ENCODE measurements around the gene PAPPA. TPM values are rescaled to one million over a fixed set of nuclear protein-coding genes. Genes with fewer than 3 reads are reported as not detected.

The PAPPA gene
- total RNA-seq, 1 donor from 2014 or later, result 172 TPM

- Histone ChIP-seq H3K79me2 (ENCODE audit: insufficient read depth, low read length) (no peaks in the 10 kb centered on the region), H3K9ac (ENCODE audit: low read length) (no peak overlapping the region), H3K36me3 (ENCODE audit: insufficient read depth, low read length) (no peaks in the 10 kb centered on the region), H2AFZ (ENCODE audit: low read depth, low read length) (no peak overlapping the region), H3K4me1 (ENCODE audit: insufficient read depth, low read length) (no peaks in the 10 kb centered on the region), H3K4me3 (ENCODE audit: insufficient read depth, low read depth, low read length) (no peak overlapping the region), H3K9me3 (ENCODE audit: insufficient read depth, low read depth, low read length) (no peaks in the 10 kb centered on the region), H4K20me1 (ENCODE audit: insufficient read depth, low read length) (no peaks in the 10 kb centered on the region), H3K4me2 (ENCODE audit: low read length) (no peak overlapping the region), H3K27ac (ENCODE audit: low read depth, low read length) (no peak overlapping the region), H3K27me3 (ENCODE audit: insufficient read depth, low read length) (no peaks in the 10 kb centered on the region)
- H3K4me3 Mint-ChIP-seq (ENCODE audit: unreplicated experiment), result no peak overlapping the region
- peaks cover 2% of the 10 kb centered on the region for H3K4me1 Mint-ChIP-seq (ENCODE audit: low read depth, unreplicated experiment)
- H3K27ac Mint-ChIP-seq (ENCODE audit: unreplicated experiment), result no peak overlapping the region
- H3K36me3 Mint-ChIP-seq (ENCODE audit: low read depth, unreplicated experiment), result peaks cover 16% of the 10 kb centered on the region
- H3K9me3 Mint-ChIP-seq (ENCODE audit: unreplicated experiment), result no peaks in the 10 kb centered on the region
- H3K27me3 Mint-ChIP-seq (ENCODE audit: low read depth, unreplicated experiment), result no peaks in the 10 kb centered on the region
- TF ChIP-seq EZH2 (IDR thresholded peaks at IDR 0.05; ENCODE audit: insufficient read depth, low read length), result no peak
- no peak for DNase-seq (ENCODE audit: low read depth)
- FAIRE-seq, result no peak
Observed at GRCh38 chr9:116423149-116423548, 269.6 kb downstream of the PAPPA start.

GRCh38 chr9:116425244-116425643 lies 271.7 kb downstream of the PAPPA start:
- no peaks in the 10 kb centered on the region for H3K9me3 Mint-ChIP-seq (ENCODE audit: unreplicated experiment)
- no peak overlapping the region for H3K27ac ChIP-seq (ENCODE audit: low read depth, low read length)
- H4K20me1 ChIP-seq (ENCODE audit: insufficient read depth, low read length), result no peaks in the 10 kb centered on the region
- H3K4me3 ChIP-seq (ENCODE audit: insufficient read depth, low read depth, low read length), result no peak overlapping the region
- DNase-seq (ENCODE audit: low read depth) (no peak), FAIRE-seq (no peak)
- no peak overlapping the region for H3K4me2 ChIP-seq (ENCODE audit: low read length)
- no peak overlapping the region for H3K27ac Mint-ChIP-seq (ENCODE audit: unreplicated experiment)
- H3K4me1 Mint-ChIP-seq (ENCODE audit: low read depth, unreplicated experiment), result peaks cover 2% of the 10 kb centered on the region
- no peak for TF ChIP-seq CTCF (IDR thresholded peaks at IDR 0.05; ENCODE audit: insufficient read depth, low read depth, low read length)
- TF ChIP-seq EZH2 (IDR thresholded peaks at IDR 0.05; ENCODE audit: insufficient read depth, low read length), result no peak
- no peaks in the 10 kb centered on the region for H3K27me3 Mint-ChIP-seq (ENCODE audit: low read depth, unreplicated experiment)
- H3K36me3 ChIP-seq (ENCODE audit: insufficient read depth, low read length), result no peaks in the 10 kb centered on the region
- H3K27me3 ChIP-seq (ENCODE audit: insufficient read depth, low read length), result no peaks in the 10 kb centered on the region
- no peak overlapping the region for H3K9ac ChIP-seq (ENCODE audit: low read length)
- no peak overlapping the region for H3K4me3 Mint-ChIP-seq (ENCODE audit: unreplicated experiment)
- no peaks in the 10 kb centered on the region for H3K79me2 ChIP-seq (ENCODE audit: insufficient read depth, low read length)
- no peak overlapping the region for H2AFZ ChIP-seq (ENCODE audit: low read depth, low read length)
- H3K4me1 ChIP-seq (ENCODE audit: insufficient read depth, low read length), result no peaks in the 10 kb centered on the region
- H3K36me3 Mint-ChIP-seq (ENCODE audit: low read depth, unreplicated experiment), result peaks cover 11% of the 10 kb centered on the region
- H3K9me3 ChIP-seq (ENCODE audit: insufficient read depth, low read depth, low read length), result no peaks in the 10 kb centered on the region

GRCh38 chr9:116430849-116431248 lies 277.3 kb downstream of the PAPPA start:
- Mint-ChIP-seq H3K4me3 (ENCODE audit: unreplicated experiment) (no peak overlapping the region), H3K9me3 (ENCODE audit: unreplicated experiment) (no peaks in the 10 kb centered on the region), H3K4me1 (ENCODE audit: low read depth, unreplicated experiment) (peaks cover 4% of the 10 kb centered on the region), H3K27ac (ENCODE audit: unreplicated experiment) (no peak overlapping the region), H3K27me3 (ENCODE audit: low read depth, unreplicated experiment) (no peaks in the 10 kb centered on the region), H3K36me3 (ENCODE audit: low read depth, unreplicated experiment) (peaks cover 3% of the 10 kb centered on the region)
- no peaks in the 10 kb centered on the region for H3K27me3 ChIP-seq (ENCODE audit: insufficient read depth, low read length)
- H2AFZ ChIP-seq (ENCODE audit: low read depth, low read length), result no peak overlapping the region
- FAIRE-seq (no peak), DNase-seq (ENCODE audit: low read depth) (no peak)
- no peaks in the 10 kb centered on the region for H4K20me1 ChIP-seq (ENCODE audit: insufficient read depth, low read length)
- H3K9me3 ChIP-seq (ENCODE audit: insufficient read depth, low read depth, low read length), result no peaks in the 10 kb centered on the region
- H3K79me2 ChIP-seq (ENCODE audit: insufficient read depth, low read length), result no peaks in the 10 kb centered on the region
- no peak overlapping the region for H3K9ac ChIP-seq (ENCODE audit: low read length)
- H3K4me2 ChIP-seq (ENCODE audit: low read length), result no peak overlapping the region
- no peaks in the 10 kb centered on the region for H3K36me3 ChIP-seq (ENCODE audit: insufficient read depth, low read length)
- TF ChIP-seq CTCF (IDR thresholded peaks at IDR 0.05; ENCODE audit: insufficient read depth, low read depth, low read length) (no peak), EZH2 (IDR thresholded peaks at IDR 0.05; ENCODE audit: insufficient read depth, low read length) (no peak)
- H3K27ac ChIP-seq (ENCODE audit: low read depth, low read length), result no peak overlapping the region
- no peak overlapping the region for H3K4me3 ChIP-seq (ENCODE audit: insufficient read depth, low read depth, low read length)
- no peaks in the 10 kb centered on the region for H3K4me1 ChIP-seq (ENCODE audit: insufficient read depth, low read length)
